COR-L47 (cell line): Measurements from ENCODE around the gene STXBP6.
"Not testable (repeated sequence)": the region's sequence is repeated elsewhere in the genome, so short reads cannot be mapped to it uniquely, and the experiment has no call there.

Source experiments
- DNase-seq: peaks from one replicate; lab custom pipeline; 2025; lab: John Stamatoyannopoulos, UW

STXBP6 gene

GRCh38 chr14:24956104-24956503, 93.8 kb downstream of the STXBP6 start:
- no peak for DNase-seq

- no peak for DNase-seq
Observed at GRCh38 chr14:24954700-24955037, 95.3 kb downstream of the STXBP6 start.

DNA sequence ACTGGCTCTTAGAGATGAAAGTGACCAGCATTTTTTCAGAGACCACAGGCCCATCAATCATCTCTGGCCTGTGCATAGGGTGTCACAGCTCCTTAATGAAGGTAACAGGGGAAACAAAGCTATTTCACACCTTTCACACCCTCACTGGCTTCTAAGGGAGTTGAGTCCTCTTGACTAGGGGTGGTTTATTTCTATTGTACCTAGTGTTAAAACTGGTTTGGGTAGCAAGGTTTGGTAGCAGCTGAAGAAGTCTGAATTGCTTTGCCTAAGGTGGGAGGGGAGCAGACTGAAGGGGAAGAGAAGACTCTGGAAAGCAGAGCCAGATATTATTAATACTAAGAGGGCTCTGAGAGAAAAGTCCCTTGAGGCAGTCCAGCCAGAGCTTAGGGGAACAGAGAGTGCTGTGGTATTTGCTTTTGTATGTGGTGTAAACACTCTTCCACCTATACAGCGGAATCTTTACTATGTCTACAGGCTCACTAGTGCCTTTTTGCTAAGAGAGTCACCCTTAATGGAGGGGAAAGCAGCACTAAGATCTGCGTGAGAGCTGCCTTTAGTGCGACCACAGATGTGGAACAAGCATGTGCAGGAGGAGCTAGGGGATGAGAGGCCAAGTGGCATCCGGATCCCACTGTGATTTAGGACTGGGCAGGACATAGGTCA, 95.8 kb downstream of the STXBP6 start:
- no peak for DNase-seq

GRCh38 chr14:24952851-24953666, 96.9 kb downstream of the STXBP6 start:
- no peak for DNase-seq

DNA sequence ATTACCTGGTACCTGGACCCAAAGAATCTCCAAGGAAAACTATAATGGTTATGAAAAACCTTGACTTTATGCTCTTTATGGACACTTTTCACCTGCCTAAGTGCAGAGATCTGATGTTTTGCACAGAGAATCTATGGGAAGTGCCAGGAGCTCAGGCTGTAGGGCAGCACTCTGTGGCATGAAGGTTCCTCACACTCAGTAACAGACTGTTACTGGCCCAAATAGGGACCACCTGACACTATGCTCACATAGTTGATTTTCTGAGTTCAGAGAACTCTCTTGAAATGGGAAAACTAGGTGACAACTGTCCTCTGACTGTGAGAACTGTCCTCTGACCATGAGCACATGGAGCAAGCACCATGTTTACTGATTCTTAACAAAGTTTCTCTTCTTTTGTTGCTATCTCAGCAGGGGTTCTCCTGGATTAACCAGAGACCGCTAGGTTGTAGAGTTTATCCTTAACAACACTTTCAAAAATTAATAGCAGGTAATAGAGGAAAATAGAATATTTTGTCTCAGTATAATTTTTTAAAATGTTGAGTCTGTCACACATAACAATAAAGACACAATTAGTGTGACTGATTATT, 101.6 kb downstream of the STXBP6 start:
- DNase-seq: no peak

- no peak for DNase-seq
Observed at GRCh38 chr14:24947131-24947530, 102.8 kb downstream of the STXBP6 start.

DNA sequence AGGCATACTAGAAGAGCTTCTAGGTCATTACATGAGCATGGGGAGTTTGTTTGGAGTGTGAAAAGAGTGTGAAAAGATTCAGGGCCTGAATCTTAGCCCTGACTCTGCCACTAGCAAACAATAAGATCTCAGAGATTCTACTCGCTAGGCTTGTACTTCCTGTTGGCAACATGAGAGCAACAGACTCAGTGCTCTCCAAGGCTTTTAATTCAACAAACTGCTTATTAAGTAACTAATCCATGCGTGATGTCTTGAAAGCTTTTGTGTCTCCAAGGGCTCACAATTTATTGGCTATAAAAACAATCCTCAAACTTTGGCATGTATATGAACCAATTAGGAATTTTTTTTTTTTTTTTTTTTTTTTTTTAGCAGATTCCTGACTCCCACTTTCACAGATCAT, 105.1 kb downstream of the STXBP6 start:
- peak; percentile 36 for DNase-seq

GRCh38 chr14:24943024-24943423, 106.9 kb downstream of the STXBP6 start:
- peak; percentile 29 for DNase-seq

- peak; percentile 86 for DNase-seq
Observed at GRCh38 chr14:24941719-24942118, 108.2 kb downstream of the STXBP6 start.

- no peak for DNase-seq
Observed at GRCh38 chr14:24940213-24940783, 109.6 kb downstream of the STXBP6 start.

GRCh38 chr14:24938593-24938992, 111.4 kb downstream of the STXBP6 start:
- DNase-seq: no peak

- no peak for DNase-seq
Observed at GRCh38 chr14:24937300-24937699, 112.6 kb downstream of the STXBP6 start.

DNA sequence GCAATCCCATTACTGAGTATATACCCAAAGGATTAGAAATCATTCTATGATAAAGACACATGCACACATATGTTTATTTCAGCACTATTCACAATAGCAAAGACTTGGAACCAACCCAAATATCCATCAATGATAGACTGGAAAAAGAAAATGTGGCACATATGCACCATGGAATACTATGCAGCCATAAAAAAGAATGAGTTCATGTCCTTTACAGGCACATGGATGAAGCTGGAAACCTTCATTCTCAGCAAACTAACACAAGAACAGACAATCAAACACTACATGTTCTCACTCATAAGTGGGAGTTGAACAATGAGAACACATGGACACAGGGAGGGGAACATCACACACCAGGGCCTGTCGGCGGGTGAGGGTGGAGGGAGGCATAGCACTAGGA, 113.2 kb downstream of the STXBP6 start:
- DNase-seq: not testable (repeated sequence)

- no peak for DNase-seq
Observed at GRCh38 chr14:24935796-24936195, 114.2 kb downstream of the STXBP6 start.

DNA sequence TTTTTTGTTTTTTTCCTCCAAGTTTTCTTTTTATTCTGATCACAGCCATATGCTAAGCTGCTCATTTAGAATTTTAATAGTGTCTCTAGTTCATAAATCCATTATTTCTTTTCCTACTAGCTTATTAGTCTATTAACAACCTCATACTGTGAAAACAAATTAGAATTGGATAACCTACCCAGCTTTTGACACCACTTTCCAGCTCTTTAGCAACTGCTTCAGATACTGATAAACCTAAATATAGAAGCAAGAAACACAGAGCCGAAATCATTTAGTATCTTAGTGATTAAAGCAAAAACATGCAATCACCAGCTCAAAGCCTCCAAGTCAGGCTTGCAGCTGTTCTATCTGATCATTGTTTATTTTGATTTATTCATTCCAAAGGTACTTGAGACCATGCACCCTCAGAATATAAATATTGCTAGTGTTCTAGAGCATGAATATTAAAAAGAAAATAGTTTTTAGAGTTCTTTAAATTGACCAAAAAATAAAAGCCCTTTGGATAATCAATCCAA, 121.5 kb downstream of the STXBP6 start:
- DNase-seq: no peak

- no peak for DNase-seq
Observed at GRCh38 chr14:24927809-24928208, 122.1 kb downstream of the STXBP6 start.

DNA sequence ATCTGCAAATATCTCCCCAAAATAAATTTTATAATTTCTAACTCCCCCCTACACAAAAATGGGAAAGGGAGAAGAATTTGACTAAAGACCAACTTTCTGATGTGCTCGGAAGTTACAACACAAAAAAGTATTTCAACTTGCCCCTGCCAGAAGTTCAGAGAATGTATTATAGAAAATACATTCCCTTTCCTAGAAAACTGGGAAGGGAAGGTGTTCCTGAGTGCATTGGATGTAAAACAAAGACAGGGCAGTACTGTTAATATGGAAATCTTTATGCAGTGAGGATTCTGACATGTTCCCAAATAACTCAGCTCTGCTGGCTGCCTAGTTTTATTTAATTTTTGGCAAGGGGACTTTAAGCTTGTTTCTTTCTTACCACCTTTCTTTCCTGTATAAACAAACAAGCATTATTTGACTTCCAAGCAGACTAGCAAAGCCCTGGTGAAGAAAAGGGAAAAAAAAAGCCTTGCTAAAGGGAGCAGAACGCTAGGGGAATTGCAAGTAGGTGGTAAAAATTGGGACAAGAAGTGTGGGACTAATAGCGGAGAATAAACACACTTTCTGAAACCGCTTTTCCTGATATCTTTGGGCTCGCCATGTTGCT, 124.1 kb downstream of the STXBP6 start:
- no peak for DNase-seq

DNA sequence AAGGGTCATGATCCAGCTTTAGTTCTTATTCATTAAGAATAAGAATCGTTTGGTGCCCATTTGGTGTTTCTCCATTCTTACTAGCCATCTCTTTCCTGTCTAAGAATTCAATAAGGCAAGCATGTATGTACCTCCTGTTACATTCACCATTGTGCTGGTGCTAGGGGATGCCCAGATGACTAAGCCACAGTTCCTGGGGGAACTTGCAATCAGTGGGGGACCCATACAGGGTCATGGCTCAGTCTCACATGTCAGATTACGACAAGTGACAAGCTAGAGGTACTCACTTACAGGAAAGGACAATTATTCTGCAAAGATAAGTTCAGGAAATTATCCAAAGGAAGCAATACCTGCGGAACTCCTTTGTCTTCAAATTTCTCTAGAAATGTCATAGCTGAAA, 125.4 kb downstream of the STXBP6 start:
- no peak for DNase-seq

DNA sequence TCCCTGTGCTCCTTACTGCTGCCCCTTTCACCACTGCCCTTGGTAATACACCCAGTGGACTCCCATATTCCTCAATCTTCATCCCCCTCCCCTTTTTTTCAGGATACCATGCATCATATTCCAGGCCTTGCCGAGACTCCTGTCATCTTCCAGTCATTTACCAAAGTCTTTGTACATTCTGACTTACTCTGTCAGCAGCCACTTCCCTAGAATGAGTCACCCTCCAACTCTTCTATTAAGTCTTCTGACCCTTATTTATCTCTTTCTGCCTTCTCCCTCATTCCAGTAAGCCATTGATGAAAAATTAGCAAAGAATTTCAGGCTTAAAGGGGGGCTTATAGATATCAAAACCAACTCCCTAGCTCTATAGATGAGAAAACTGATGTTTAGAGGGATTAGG, 128.0 kb downstream of the STXBP6 start:
- no peak for DNase-seq

DNA sequence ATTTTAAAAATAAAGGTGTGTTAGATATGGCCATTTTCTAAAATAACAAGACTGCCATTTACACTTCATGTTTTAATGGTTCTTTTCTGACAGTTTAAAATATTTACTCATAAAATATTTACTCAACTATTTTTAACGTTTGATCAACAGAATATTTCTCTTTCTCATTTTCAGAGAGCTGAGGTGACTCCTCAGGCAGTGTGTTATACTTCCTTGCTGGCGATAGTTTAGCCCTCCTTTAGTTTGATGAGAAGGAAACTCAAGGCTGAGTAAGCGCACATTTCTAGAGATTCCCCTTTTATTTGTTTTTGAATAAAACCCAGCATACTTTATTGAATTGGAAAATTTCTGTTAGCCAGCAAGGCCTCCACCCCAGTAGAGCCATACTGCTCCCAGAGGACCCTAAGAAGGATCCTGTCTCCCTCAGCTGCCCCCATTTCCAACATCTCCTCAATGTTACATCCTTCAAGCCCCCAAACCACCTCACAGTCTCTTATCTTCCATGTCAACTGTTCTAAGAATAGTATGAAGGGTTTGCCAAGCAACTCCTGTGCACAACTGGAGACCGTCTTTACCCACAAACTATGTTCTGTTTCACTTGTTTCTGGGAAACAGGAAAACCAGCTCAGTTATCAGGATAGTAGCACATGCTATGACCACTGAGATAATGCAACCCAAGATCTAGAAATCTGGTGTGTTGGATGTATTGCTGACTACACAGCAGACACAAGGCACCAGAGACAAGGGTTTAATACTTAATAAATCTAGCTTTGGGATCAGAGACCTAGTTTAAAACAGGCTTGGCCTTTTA, 129.5 kb downstream of the STXBP6 start:
- no peak for DNase-seq

GRCh38 chr14:24918822-24919221, 131.1 kb downstream of the STXBP6 start:
- DNase-seq: no peak
